Measurements from ENCODE around the gene FBXL13. TPM values are rescaled to one million over a fixed set of nuclear protein-coding genes. Genes with fewer than 3 reads are reported as not detected.

FBXL13 gene
- total and polyA plus RNA-seq, 2 of the 8 experiments (the other 6 are each of a cell fraction or from before 2014, with no cell fraction given): 1.2 to 2.8 TPM

- Histone ChIP-seq H4K91ac (replicated peaks; ENCODE audit: insufficient read length, low read length) (no peak overlapping the region), H2BK12ac (ENCODE audit: low read depth, low read length) (no peak overlapping the region), H3K79me1 (ENCODE audit: low read depth, low read length) (no peaks in the 10 kb centered on the region), H3K18ac (ENCODE audit: extremely low read depth, low read length) (no peak overlapping the region), H3K9me3 (ENCODE audit: insufficient read depth in 2 of 2, low read depth in 1 of 2, low read length in 1 of 2) (no peaks in the 10 kb centered on the region), H3K56ac (replicated peaks; ENCODE audit: insufficient read length, low read depth, low read length) (no peak overlapping the region), H4K8ac (ENCODE audit: extremely low read depth, insufficient read depth, low read length) (no peak overlapping the region; the same call in 1 of the 2 replicates), H3K4me1 (replicated peaks in 1 of 4; ENCODE audit: control insufficient read depth in 3 of 4, insufficient read depth in 4 of 4, low read length in 3 of 4) (peaks cover 5 to 8% (median 5%) of the 10 kb centered on the region in 4 experiments; a peak in 5 of 7 replicates), H2AK5ac (ENCODE audit: low read depth, low read length) (no peak overlapping the region), H2AFZ (ENCODE audit: low read length) (no peak overlapping the region), H3K27ac (ENCODE audit: low read depth, low read length) (no peak overlapping the region), H2BK120ac (replicated peaks; ENCODE audit: low read depth, low read length) (no peak overlapping the region), H3K14ac (ENCODE audit: insufficient read length) (no peak overlapping the region), H3K36me3 (ENCODE audit: control insufficient read depth in 2 of 4, insufficient read depth in 4 of 4, low read length in 3 of 4) (peaks cover 0 to 2% (median 1%) of the 10 kb centered on the region in 4 experiments; a peak in 2 of 8 replicates), H4K20me1 (replicated peaks in 1 of 2; ENCODE audit: control insufficient read depth in 1 of 2, insufficient read depth in 2 of 2, low read length in 2 of 2) (no peaks in the 10 kb centered on the region), H3K9ac (replicated peaks in 1 of 4; ENCODE audit: extremely low read depth in 1 of 4, low read depth in 3 of 4, low read length in 3 of 4) (peak overlapping the region in 1 of 4 experiments; percentile 18; a peak in 3 of 7 replicates), H3K27me3 (replicated peaks in 1 of 4; ENCODE audit: control insufficient read depth in 3 of 4, extremely low read depth in 1 of 4, insufficient read depth in 3 of 4, low read length in 3 of 4) (no peaks in the 10 kb centered on the region), H3K23me2 (ENCODE audit: low read depth, low read length) (no peaks in the 10 kb centered on the region), H4K5ac (ENCODE audit: insufficient read length, low read depth, low read length) (peak overlapping the region; percentile 15), H3K4me3 (ENCODE audit: extremely low read depth in 1 of 4, insufficient read depth in 2 of 4, low read depth in 3 of 4, low read length in 4 of 4) (peak overlapping the region in 1 of 4 experiments; percentile 38; a peak in 1 of 8 replicates), H3K79me2 (ENCODE audit: control insufficient read depth in 1 of 2, insufficient read depth in 2 of 2, low read length in 2 of 2) (no peaks in the 10 kb centered on the region), H2BK15ac (ENCODE audit: low read length) (no peak overlapping the region), H2BK5ac (ENCODE audit: low read depth, low read length) (0 out of 2 replicates have a peak overlapping the region, but pooled peaks have one; percentile 44), H2BK20ac (ENCODE audit: low read length) (no peak overlapping the region), H3K4ac (replicated peaks; ENCODE audit: insufficient read length, low read depth, low read length) (no peak overlapping the region), H3K23ac (ENCODE audit: insufficient read length) (no peak overlapping the region), H3K4me2 (ENCODE audit: insufficient read depth in 1 of 2, low read depth in 2 of 2, low read length in 2 of 2) (peak overlapping the region; percentile 33 to 41; a peak in 3 of 4 replicates)
- WGBS, 2 experiments (ENCODE audit: extremely low coverage in 1 of 2, insufficient coverage in 1 of 2, insufficient read length in 1 of 2, insufficient replicate concordance in 2 of 2, low coverage in 1 of 2, low lambda C conversion rate in 2 of 2, missing lambda C conversion rate in 1 of 2): 67% methylated on average over 11 of the region's 12 CpGs; no CpG with 5 or more reads in 1 of the 2 experiments
- POLR2A ChIA-PET (ENCODE audit: partially characterized antibody): interaction anchor here (1.2 to 1.3 kb wide), 3 partner anchors 8 to 31 kb away, joined by 5 to 6 read pairs (median 6); partner anchors contain the start of genes ARMC10 and FBXL13
- CTCF ChIA-PET (ENCODE audit: partially characterized antibody): interaction anchor here (0.6 to 1.5 kb wide), 4 partner anchors 10 to 99 kb away, joined by 3 to 4 read pairs (median 4); no protein-coding TSS in a partner anchor
- no peak for FAIRE-seq
- peak; percentile 23 to 69 for DNase-seq (ENCODE audit: low read depth in 1 of 2, low spot score in 2 of 2)
- TF ChIP-seq RNF2 (IDR thresholded peaks at IDR 0.05; ENCODE audit: borderline replicate concordance, low read depth, low read length, missing control alignments, poor library complexity, severe bottlenecking): no peak
- TF ChIP-seq E2F6 (IDR thresholded peaks at IDR 0.05): peak; percentile 29; the same call in 1 of the 2 replicates
- TF ChIP-seq MAFK (IDR thresholded peaks at IDR 0.05; ENCODE audit: low read depth, low read length): peak; percentile 50; the same call in 1 of the 2 replicates
- peak; percentile 61; the same call in 1 of the 2 replicates for TF ChIP-seq RBBP5 (IDR thresholded peaks at IDR 0.05; ENCODE audit: borderline replicate concordance, low read depth, low read length)
- peak; percentile 56; the same call in 1 of the 2 replicates for TF ChIP-seq SP1 (IDR thresholded peaks at IDR 0.05; ENCODE audit: low read depth, low read length)
- peak in 1 of 2 experiments; percentile 11; a peak in 1 of 4 replicates for TF ChIP-seq RAD21 (IDR thresholded peaks at IDR 0.05 in 1 of 2, conservative IDR thresholded peaks at IDR 0.05 in 1 of 2; ENCODE audit: low read depth in 2 of 2, low read length in 2 of 2)
- peak; percentile 25; the same call in 1 of the 2 replicates for TF ChIP-seq MAX (IDR thresholded peaks at IDR 0.05)
- no peak for TF ChIP-seq KDM5A (IDR thresholded peaks at IDR 0.05; ENCODE audit: low read length)
- TF ChIP-seq BACH1 (IDR thresholded peaks at IDR 0.05; ENCODE audit: low read length): peak; percentile 86
- peak; percentile 78 for TF ChIP-seq ASH2L (IDR thresholded peaks at IDR 0.05; ENCODE audit: low read length)
Observed at GRCh38 chr7:103106005-103106702, 31.6 kb upstream of the FBXL13 start.

Measured in H1 (cell line).